ENCODE results near the gene TARBP2.

TARBP2 gene, protein sequence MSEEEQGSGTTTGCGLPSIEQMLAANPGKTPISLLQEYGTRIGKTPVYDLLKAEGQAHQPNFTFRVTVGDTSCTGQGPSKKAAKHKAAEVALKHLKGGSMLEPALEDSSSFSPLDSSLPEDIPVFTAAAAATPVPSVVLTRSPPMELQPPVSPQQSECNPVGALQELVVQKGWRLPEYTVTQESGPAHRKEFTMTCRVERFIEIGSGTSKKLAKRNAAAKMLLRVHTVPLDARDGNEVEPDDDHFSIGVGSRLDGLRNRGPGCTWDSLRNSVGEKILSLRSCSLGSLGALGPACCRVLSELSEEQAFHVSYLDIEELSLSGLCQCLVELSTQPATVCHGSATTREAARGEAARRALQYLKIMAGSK
- 28.4 to 46.3 (median 33.2) reads per million in 4 experiments for total RNA-seq

DNA sequence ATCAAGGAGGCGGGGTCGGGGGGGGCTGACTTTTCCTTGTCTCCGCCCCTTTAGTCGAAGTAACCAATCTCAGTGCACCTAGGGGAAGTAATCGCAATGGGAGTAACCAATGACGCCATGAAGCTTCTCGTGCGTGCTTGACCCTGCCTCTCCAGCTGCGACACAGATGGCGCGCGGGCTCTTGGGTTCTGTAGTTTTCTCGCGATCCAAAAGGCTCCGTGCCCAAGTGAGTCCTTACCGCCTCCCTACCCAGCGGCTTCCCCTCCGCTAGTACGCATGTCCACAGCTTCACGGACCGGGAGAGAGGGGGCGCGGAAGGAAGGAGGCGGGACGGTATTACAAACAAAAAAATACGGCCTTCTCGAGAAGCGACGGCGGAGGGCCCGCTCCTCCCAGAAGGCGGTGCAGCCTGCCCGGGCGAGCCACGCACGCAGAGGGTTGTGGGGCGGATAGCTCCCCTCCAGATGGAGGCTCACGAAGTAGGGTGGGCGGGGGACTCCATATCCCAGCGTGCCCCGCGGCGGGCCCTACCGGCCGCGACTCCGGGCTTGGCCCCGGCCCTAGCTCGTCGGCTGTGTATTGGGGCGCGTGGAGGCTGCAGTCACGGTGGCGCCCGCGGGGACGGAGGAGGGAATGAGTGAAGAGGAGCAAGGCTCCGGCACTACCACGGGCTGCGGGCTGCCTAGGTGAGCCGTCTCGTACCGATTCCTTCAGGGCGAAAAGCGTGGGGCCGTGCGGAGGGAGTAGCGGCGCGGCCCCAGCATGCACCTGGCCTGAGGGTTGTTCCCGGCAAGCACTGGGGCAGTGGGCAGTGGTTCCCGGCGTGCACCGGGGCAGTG is at the start of gene TARBP2:
Gene TARBP2, plus strand, starts transcription at position 508 of the 839 bp plus-strand sequence. Its CDS starts 126 bp downstream, at position 634.
- DNase-seq = peak; percentile 97

DNA sequence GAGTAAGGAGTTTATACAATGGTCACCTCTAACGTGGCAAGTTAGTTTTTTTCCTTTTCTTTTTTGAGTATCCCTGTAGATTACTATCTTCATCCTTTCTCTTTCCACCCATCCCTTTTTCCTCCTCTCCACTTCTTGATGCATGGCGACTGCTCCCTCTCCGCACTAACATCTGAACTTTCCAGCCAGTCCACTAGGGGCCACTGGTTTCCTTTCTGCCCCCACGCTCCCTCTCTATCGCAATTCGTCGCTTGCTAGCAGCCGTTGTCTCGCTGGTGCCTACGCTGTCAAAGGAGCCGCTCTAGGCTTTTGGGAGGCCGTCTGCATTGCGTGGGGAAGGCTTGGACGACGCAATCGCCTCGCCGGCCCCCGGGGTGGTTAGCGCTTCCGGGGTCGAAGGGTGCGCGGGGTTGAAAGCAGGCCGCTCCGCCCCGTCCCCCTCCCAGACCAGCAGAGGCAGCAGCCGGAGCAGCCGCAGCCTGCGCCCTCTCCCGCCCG is 49.4 kb upstream of the TARBP2 start, which contains the start of gene PCBP2:
Gene PCBP2, plus strand, starts transcription at position 442 of the 498 bp plus-strand sequence. CDS start 2,699 bp downstream, outside the sequence.
- DNase-seq = peak; percentile 93

DNA sequence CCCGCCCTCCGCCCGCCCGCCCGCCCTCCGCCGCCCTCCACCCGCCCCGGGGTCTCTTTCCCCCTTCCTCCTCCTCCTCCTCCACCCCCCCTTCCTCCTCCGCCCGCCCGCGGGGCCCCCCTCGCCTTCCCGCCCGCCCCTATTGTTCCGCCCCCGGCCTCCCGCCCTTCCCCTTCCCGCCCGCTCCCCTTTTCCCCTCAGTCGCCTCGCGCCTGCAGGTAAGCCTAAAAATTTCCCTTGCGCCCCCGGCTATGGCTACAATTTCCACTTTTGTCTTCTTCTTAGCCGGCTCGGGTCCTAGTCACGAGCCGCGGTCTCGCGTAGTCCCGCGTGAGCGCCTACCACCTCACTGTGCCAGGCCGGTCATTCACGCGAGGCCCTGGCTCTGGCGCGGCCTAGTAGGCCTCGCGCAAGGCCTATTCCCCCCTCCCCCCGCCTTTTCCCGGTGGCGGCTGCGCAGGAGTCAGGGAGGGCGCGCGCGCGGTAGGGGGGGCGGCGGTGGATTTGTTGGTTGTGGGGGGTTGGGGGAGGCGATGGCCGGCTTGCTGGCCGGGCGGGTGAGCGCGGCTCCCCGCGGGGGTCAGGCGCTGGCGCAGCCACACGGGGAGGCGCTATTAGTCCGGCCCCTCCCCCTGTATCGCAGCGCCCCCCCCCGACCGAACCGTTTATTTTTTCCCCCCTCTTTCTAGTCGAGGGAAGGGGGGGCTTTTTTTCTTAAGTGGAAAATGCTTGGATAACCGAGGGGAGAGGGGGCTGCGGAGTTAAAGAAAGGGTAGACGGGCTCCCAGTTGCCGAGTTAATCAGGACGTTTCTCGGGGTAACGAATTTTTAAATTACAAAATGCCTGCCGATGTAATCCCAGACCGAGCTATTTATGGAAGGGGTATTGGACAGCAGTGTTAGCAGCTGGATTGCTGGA is 48.7 kb upstream of the TARBP2 start:
- peak; percentile 72 for DNase-seq

DNA sequence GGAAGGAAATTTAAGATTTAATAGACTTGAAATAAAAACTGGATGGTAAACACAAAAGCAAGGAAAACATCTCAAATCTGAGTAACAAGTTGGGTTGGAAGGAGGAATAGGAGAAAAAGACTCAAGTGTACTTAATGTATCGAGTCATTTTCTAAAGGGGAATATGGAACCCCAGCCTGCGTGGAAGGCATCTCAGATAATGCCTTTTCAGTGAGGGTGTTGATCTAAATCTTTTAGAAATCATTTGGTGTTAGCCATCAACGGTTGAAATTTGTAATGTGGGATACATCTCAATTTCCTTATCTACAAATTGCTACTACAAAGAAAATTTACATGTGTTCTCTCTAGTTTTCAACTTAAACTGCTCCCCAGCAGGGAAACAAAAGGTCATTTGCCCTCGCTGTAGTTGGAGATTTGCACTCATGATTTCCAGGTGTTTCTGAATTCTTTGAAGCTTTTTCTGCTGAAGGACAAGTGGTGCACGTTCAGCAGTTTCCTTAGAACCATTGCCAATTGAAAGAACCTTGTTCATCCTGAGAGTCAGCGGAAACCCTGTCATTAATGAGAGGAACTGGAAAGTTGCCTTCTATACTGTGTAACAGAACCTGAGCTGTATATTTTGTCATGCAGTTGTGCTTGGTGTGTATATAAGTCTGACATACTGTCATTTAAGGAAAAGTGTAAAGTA is 47.0 kb upstream of the TARBP2 start:
- no peak for DNase-seq

DNA sequence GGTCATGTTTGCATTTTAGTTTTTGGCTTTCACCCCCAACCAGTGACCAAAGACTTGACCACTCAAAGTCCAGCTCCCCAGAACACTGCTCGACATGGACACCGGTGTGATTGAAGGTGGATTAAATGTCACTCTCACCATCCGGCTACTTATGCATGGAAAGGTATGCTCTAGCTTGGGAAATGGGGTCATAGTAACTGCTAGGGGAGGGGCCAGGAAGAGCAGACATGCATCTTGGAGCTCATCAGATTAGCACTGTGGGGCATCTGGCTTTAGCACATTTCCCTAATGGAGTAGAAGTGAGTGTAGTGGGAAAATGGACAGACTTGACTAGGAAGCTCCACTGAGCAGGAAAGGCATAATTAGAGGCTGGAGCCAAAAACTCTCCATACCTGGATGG is 46.4 kb upstream of the TARBP2 start:
- DNase-seq = no peak

DNA sequence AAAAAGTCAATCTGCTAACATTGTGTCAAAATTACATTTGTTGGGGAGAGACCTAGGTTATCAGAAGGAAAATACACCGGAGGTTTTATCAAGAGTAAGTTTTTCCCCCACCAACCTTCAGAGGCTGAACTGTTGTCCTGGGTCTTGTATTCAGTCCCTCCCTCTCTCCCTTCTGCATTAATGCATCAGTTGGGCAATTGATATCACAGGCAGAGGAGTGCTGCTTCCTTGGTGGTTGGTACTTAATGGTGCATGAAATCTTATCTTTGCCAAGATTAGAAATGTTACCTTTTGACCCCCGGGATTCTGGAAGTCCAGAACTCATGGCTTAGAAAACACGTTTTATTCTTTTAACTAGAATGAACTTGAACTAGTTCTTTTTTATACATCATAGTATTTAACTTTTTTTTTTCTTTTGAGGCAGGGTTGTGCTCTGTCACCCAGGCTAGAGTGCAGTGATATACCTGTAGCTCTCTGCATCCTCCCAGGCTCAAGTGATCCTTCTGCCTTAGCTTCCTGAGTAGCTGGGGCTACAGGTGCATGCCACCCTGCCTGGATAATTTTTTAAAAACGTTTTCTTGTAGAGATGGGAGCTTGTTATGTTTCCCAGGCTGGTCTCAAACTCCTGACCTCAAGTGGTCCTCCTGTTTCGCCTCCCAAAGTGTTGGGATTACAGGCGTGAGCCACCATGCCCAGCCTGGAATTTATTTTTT is 44.3 kb upstream of the TARBP2 start:
- no peak for DNase-seq

DNA sequence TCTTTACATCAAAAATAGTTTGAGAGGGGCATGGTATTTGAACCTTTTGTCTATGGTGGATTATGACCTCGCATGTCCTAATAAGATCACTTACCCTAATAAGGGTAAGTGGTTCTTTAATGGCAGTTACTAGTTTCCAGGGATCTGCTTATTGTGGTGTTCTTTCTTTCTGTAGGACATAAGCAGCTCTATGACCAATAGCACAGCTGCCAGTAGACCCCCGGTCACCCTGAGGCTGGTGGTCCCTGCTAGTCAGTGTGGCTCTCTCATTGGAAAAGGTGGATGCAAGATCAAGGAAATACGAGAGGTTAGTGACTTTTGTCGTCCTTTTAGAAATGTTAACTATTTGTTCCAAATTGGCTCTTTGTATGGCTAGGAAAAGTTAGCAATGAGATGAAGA is 42.0 kb upstream of the TARBP2 start:
- DNase-seq = no peak

DNA sequence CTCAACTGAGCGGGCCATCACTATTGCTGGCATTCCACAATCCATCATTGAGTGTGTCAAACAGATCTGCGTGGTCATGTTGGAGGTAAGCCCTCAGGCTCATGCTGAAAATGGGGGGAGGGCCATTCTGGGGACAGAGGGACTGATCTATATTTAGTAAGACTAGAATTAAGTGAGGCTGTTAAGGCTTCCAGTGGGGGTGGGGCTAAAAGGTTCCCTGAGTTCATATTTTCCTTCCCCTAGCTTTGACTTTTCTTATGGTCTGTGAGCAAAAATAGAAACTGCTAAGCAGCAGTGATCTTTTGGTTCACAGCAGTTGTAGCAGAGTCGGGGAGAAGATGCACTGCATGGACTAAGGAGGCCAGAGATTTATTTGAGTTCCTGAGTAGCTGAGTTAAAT is 40.0 kb upstream of the TARBP2 start:
- no peak for DNase-seq

DNA sequence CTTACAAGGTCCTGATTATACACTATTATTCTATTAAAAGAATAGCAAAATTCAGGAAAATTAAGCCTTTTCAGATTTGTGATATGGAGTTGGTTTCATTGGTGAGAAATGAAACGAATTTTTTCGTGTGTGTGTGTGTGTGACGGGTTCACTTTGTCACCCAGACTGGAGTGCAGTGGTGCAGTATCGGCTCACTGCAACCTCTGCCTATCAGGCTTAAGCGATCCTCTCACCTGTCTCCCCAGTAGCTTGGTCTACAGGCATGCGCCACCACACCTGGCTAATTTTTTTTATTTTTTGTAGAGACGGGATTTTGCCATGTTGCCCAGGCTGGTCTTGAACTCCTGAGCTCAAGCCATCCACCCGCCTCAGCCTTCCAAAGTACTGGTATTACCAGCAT is 39.5 kb upstream of the TARBP2 start:
- no peak for DNase-seq

DNA sequence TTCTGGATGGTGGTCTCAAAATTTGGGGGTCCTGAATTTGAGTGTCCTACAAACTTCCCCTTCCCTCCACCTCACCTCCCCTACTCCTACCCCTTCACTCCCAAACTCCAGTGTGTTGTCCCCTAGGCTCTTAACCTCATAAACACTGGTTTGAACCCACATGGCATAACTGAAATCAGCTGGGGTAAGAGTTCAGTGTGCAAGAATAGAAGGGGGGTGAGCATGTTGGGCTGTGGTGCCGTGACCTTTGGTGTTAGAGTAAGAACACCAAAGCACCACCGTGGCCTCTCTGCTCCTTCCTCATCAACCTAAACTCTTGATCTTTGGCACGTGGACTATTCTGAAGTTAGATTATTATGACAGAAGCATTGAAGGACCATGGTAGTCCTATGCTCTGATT is 38.1 kb upstream of the TARBP2 start:
- DNase-seq = no peak

DNA sequence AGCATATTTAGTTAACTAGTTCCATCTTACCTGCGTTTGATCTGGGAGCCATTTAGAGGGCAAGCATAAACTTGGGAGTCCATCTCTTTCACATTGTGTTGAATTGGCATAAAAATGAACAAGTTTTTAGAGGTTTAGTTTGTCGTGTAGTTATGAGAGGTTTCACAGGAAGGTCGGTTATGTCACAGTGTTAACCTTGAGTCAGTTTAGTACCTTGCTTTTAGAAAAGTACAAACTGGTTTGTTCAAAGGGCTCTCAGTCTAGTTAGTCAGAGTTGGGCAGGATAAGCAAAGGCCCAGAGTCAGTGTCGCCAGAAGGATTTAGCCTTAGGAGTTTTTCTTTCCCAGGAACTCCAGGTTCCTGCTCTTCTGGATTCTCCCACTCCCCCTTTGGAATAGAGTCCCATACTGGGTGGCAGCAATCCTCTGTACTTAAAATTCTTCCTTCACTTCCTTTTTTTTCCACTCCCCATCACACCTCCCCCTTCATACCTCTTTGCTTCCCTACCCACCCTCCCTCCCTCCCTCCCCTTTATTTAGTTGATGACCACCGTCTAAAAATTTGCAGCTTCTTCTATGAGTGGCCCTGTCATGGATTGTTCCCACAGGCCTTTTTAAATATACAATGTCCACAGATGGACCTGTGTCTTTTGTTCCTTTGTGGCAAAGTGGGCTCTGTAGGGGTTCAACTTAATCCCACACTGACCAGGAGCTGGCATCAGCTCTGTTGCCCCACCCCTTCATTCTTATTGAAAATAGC is 37.1 kb upstream of the TARBP2 start:
- DNase-seq = no peak

DNA sequence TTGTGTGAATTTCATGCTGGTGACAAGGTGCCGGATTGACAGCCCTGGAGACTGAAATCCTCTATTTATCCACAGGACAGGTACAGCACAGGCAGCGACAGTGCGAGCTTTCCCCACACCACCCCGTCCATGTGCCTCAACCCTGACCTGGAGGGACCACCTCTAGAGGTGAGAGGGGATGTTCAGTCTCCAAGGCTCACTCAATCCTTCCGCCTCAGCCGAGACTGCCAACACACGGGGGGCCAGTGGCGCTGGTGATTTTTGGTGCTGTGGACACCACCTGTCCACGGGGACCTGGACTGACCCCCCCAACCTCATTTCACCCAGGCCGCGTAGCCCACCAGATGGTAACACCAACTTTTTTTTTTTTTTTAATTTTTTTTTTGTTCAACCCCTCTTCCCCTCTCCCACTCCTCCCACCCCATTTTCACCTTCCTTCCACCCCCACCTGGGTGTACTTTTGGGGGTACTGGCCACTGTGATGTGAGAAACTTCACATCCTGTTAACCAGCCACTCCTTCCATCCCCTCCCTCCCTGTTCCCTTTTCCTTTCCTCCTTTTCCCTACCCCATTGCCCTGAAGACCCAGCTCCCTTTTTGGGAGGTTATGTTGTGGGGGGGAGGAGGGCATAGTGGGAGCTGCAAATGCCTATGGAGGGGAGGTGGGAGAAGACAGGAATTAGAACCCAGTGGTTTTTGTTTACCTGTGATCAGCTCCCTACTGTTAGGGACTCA is 36.2 kb upstream of the TARBP2 start:
- DNase-seq = no peak

DNA sequence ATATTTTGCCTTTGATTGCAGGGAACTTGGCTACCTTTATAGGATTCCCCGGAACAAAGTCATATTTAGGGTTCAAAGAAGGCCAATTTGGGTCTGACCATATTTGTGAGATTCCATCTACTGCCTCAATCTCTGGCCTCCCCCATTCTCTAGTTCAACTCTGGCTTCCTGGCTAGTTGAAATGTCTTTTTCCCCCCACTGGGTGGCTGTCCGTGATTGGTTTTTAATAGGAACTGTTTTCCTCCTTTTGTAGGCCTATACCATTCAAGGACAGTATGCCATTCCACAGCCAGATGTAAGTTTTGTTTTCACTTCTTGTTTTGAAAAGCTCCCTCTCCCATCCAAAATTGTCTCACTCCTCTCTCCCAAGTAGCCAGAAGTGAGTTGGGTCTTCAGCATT is 35.4 kb upstream of the TARBP2 start:
- DNase-seq = no peak

DNA sequence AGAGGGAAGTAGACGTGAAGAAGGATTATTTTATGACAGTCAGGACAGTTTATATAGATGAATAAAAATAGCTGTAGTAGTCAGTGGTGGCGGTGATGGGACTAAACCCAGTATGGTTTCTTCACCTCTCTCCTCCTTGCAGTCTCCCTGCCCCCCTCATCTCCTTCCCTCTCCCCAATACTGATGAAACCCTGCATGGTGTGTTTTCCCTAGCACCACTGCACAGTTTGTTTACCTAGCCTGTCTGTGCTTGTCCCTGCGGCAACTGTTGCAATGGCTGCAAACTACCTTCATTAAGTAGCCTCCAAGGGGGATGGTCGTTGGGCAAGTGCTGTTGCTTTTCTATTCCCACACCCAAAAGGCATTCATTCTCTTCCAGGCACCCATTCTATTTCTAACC is 34.4 kb upstream of the TARBP2 start:
- DNase-seq = no peak

DNA sequence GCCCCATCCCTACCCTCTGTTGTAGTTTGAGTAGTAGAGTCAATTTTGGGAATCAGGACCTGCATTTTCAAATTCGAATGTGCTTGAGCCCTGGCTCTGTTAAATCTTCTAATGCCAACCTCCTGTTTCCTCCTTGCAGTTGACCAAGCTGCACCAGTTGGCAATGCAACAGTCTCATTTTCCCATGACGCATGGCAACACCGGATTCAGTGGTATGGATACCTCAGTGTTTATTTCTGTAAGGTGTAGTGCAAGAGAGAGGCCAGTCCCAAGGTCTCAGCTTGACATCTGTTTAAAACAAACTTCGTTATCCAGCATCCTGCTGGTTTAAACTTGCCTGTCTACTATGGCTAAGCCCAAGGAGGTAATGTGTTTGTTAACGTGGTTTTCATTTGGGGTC is 34.0 kb upstream of the TARBP2 start:
- no peak for DNase-seq

DNA sequence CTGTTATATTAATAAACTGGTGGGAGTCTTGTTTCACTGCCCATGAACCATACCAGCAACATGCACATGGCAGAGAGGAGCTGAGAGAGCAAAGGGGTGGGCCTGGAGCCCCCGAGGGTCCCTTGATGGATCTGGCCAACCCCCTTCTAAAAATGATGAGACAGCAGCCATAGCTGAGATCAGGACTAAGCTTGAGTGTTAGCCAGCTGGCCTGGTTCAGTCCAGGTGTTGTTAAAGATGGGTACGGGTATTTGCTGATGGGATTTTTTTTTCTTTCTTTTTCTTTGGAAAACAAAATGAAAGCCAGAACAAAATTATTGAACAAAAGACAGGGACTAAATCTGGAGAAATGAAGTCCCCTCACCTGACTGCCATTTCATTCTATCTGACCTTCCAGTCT is 33.2 kb upstream of the TARBP2 start:
- DNase-seq = no peak

DNA sequence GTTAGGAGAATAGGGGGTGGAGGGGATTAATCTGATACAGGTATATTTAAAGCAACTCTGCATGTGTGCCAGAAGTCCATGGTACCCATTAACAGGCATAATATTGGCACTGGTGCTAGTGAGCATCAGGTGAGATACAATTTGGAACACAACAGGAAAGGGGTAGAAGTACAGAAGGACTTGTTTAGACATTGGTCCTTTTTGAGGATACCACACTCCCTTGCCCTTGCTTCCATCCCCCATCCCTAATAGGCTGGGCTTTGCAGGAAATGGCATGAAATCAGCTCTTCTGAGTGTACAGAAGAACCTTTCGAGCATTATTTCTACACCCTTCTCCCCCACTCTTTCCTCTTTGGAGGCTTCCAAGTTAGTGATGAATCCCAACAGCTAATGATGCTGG is 32.8 kb upstream of the TARBP2 start:
- no peak for DNase-seq

DNA sequence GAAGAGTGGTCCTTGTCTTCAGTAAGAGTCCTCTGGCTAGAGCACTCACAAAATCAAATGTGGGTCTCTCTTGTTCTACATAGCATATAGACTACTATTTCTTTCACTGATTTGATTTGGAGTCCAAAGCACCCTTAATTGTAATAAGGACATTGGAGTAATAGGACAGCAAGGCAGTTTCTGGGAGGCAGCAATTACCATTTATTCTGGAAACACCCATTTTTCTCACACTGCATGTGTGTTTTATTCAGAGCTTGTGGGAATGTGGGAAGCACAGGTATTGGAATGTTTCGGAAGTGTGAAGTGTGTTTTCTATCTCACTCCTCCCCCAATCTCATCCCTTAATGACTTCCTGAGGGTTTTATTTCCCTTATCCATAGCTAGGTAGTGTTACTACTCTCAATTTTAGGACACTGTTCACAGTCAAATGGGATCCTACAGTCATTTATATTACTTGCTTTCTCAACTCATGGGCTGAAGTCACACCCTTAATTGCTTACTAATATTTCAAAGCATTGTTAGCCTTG is 29.0 kb upstream of the TARBP2 start:
- DNase-seq = no peak

DNA sequence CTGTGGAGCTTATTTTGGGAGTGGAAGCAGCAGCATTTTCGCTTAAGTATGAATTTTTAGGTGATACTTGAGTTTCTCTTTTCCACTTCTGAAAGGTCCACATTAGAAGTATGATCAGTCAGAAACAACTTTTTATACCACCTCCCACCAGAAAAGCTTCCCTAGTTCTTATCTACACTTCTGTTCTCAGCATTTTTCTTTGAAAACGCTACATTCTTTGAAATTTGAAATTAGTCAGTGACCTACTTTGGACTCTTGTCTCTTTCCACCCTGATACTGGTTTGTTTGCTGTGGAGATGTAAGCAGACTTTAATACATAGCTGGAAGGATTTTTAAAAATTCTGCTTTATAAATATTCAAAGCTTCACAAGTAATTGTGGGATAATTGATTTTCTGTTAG is 27.0 kb upstream of the TARBP2 start:
- DNase-seq = no peak

DNA sequence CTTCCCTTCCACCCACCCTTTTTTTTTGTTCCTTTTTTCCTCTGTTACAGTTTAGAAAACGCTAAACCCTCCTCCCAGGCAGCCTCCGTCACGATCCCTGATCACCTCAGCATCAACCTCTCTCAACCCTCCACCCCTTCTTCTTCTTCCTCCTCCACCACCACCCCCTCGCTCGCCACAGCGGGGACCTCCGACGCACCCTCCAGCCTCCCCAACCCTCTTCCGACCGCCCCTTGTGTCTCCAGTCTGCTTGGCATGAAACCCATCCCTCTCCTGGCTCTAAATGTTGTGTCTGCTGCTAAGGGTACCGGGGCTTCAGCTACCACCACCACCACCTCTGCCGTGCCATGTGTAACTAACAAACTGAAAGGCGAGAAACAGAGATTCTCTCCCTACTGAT is 26.3 kb upstream of the TARBP2 start:
- DNase-seq = no peak
